ENCODE results near the gene RGS7. TPM values are rescaled to one million over a fixed set of nuclear protein-coding genes. Genes with fewer than 3 reads are reported as not detected.
A peak's percentile ranks its signal among the peaks of the same experiment; 100 is the strongest.

Gene RGS7
- total and polyA plus RNA-seq, 2 of the 4 experiments (the other 2 are of a cell fraction) = 0.58 to 0.72 TPM

- no peak overlapping the region for H2AFZ ChIP-seq (replicated peaks; ENCODE audit: low read length, poor library complexity)
- BruUV-seq (replicated peaks) = no TSS peak
- H3K23ac ChIP-seq (ENCODE audit: low read depth, low read length) = no peak overlapping the region
- H3K9ac ChIP-seq (ENCODE audit: low read depth, low read length) = no peak overlapping the region
- CTCF ChIA-PET = interaction anchor here (0.6 kb wide), 1 partner anchor 71 kb away, joined by 4 read pairs; no protein-coding TSS in a partner anchor
- H3K14ac ChIP-seq (replicated peaks; ENCODE audit: low read depth, low read length) = no peak overlapping the region
- H2AK9ac ChIP-seq (replicated peaks; ENCODE audit: low read depth, low read length, poor library complexity) = no peak overlapping the region
- no peak overlapping the region for H4K5ac ChIP-seq (ENCODE audit: low read depth, low read length)
- no peak overlapping the region for H3K4me2 ChIP-seq (ENCODE audit: low read depth, low read length)
- no peak overlapping the region for H3K4me3 ChIP-seq (ENCODE audit: insufficient read depth, low read depth, low read length)
- no CpG with 5 or more reads among the region's 3 CpGs for WGBS, 2 experiments (ENCODE audit: extremely low coverage in 2 of 2, insufficient read length in 1 of 2)
- no peak overlapping the region for H2BK120ac ChIP-seq (ENCODE audit: low read depth, low read length)
- no peak overlapping the region for H2BK5ac ChIP-seq (ENCODE audit: low read depth, low read length, poor library complexity, severe bottlenecking)
- no peak overlapping the region for H3K56ac ChIP-seq (ENCODE audit: extremely low read depth, insufficient read depth, low read length)
- H4K8ac ChIP-seq (ENCODE audit: low read depth in 2 of 2, low read length in 2 of 2) = no peak overlapping the region
- H3K36me3 ChIP-seq (ENCODE audit: control insufficient read depth, insufficient read depth, low read length) = no peaks in the 10 kb centered on the region
- no peak overlapping the region for H3K18ac ChIP-seq (ENCODE audit: low read depth, low read length)
- no peak overlapping the region for H2AK5ac ChIP-seq (ENCODE audit: low read depth, low read length)
- no peaks in the 10 kb centered on the region for H3K9me1 ChIP-seq (ENCODE audit: insufficient read depth, low read length)
- no peak for ATAC-seq (ENCODE audit: low read depth)
- H3K4me1 ChIP-seq (ENCODE audit: control insufficient read depth, insufficient read depth, low read length) = no peaks in the 10 kb centered on the region
- in situ Hi-C loops (cut with MboI; ENCODE audit: low sequenced_read_pairs) (no loop called here), dilution Hi-C loops (cut with HindIII; ENCODE audit: low sequenced_read_pairs, unreplicated experiment) (no loop called here), intact Hi-C loops (cut with micrococcal nuclease) (no loop called here)
- no peak overlapping the region for H3K27ac ChIP-seq (ENCODE audit: insufficient read depth, low read length)
- no peaks in the 10 kb centered on the region for H3K27me3 ChIP-seq (ENCODE audit: control insufficient read depth, insufficient read depth, low read length)
- POLR2A ChIA-PET (ENCODE audit: unreplicated experiment) = no interaction called here
- no peaks in the 10 kb centered on the region for H3K79me1 ChIP-seq (ENCODE audit: low read depth in 1 of 2, low read length in 2 of 2)
- peaks cover 13% of the 10 kb centered on the region for H3K9me3 ChIP-seq (ENCODE audit: control insufficient read depth, insufficient read depth, low read length)
- DNase-seq = peak; percentile 2
- no peaks in the 10 kb centered on the region for H4K20me1 ChIP-seq (ENCODE audit: insufficient read depth, low read length)
- H2BK20ac ChIP-seq (ENCODE audit: low read depth, low read length) = no peak overlapping the region
- TF ChIP-seq RAD21 (IDR thresholded peaks at IDR 0.05; ENCODE audit: low read length) (no peak), RCOR1 (IDR thresholded peaks at IDR 0.05; ENCODE audit: insufficient replicate concordance, low read length) (no peak), POLR2A (IDR thresholded peaks at IDR 0.05; ENCODE audit: low read depth, low read length) (no peak), MAZ (IDR thresholded peaks at IDR 0.05; ENCODE audit: borderline replicate concordance, low read depth, low read length) (no peak), SMC3 (IDR thresholded peaks at IDR 0.05; ENCODE audit: low read depth, low read length) (no peak), CTCF (conservative IDR thresholded peaks at IDR 0.05; ENCODE audit: low read depth, low read length) (no peak), RFX5 (IDR thresholded peaks at IDR 0.05; ENCODE audit: low read depth, low read length) (no peak), BHLHE40 (IDR thresholded peaks at IDR 0.05; ENCODE audit: low read depth, low read length) (no peak)
- TF ChIP-seq, protein P1, sequence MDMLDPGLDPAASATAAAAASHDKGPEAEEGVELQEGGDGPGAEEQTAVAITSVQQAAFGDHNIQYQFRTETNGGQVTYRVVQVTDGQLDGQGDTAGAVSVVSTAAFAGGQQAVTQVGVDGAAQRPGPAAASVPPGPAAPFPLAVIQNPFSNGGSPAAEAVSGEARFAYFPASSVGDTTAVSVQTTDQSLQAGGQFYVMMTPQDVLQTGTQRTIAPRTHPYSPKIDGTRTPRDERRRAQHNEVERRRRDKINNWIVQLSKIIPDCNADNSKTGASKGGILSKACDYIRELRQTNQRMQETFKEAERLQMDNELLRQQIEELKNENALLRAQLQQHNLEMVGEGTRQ (IDR thresholded peaks at IDR 0.05; ENCODE audit: low read depth, low read length) = no peak
- H4K91ac ChIP-seq (ENCODE audit: insufficient read depth, low read depth, low read length) = no peak overlapping the region
- H2BK15ac ChIP-seq (ENCODE audit: low read depth, low read length) = no peak overlapping the region
- no peak overlapping the region for H3K4ac ChIP-seq (ENCODE audit: low read depth, low read length)
Measured at GRCh38 chr1:241156231-241156965, 200.6 kb downstream of the RGS7 start.

All from IMR-90 (cell line).